PC-3 (cell line): Measurements from ENCODE around the gene SPACA4. TPM values are rescaled to one million over a fixed set of nuclear protein-coding genes. Genes with fewer than 3 reads are reported as not detected.

Experiments used
- ATAC-seq: fragments of 200-7000 bp; cut with Tn5 transposase; 2 replicates; pipeline ENCODE4 v1.9.1; 2020; ENCODE audit warnings: mild to moderate bottlenecking, moderate library complexity
- BruUV-seq: library from RNA; stranded (reverse); fragments of 400-500 nt; replicated peaks from 2 replicates; lab custom pipeline; 2021; lab: Mats Ljungman, UMichigan
- CTCF ChIA-PET: fragments of 300-600 bp; sonication (Branson Sonifier 250); formaldehyde crosslinking; loops from one replicate; lab custom pipeline; 2022; ENCODE audit warnings: antibody characterized with exemption; lab: Charles Lee
- POLR2A ChIA-PET: fragments of 300-600 bp; sonication (Branson Sonifier 250); formaldehyde crosslinking; loops from one replicate; lab custom pipeline; 2022; ENCODE audit warnings: antibody characterized with exemption; ENCODE audit not compliant: unreplicated experiment; lab: Charles Lee
- DNase-seq: peaks from one replicate; pipeline ENCODE4 v3.0.0-alpha.2; 2015
- H2AFZ ChIP-seq: fragments of 300-600 bp; sonication (generic); 2 replicates; pipeline ENCODE4 v1.6.0; 2016; ENCODE audit warnings: antibody characterized with exemption, low read length
- H3F3A ChIP-seq: fragments of 300-600 bp; sonication (generic); one replicate; pipeline ENCODE4 v1.6.0; 2017; ENCODE audit warnings: antibody characterized with exemption, low read length, control low read depth, mild to moderate bottlenecking; ENCODE audit not compliant: unreplicated experiment
- H3K27ac ChIP-seq: fragments of 300-600 bp; sonication (generic); 2 replicates; pipeline ENCODE4 v1.5.1; 2016; ENCODE audit warnings: mild to moderate bottlenecking, low read length
- H3K27me3 ChIP-seq: fragments of 300-600 bp; sonication (generic); 2 replicates; pipeline ENCODE4 v1.6.1; 2016; ENCODE audit warnings: low read length, mixed read lengths
- H3K36me3 ChIP-seq: fragments of 300-600 bp; sonication (generic); 2 replicates; pipeline ENCODE4 v1.6.1; 2016; ENCODE audit warnings: low read depth, mixed run types, low read length, mixed read lengths
- H3K4me1 ChIP-seq: fragments of 300-600 bp; sonication (generic); 2 replicates; pipeline ENCODE4 v1.5.1; 2016; ENCODE audit warnings: low read length; ENCODE audit not compliant: insufficient read depth
- H3K4me2 ChIP-seq: fragments of 300-600 bp; sonication (generic); 2 replicates; pipeline ENCODE4 v1.6.0; 2016; ENCODE audit warnings: low read length
- H3K4me3 ChIP-seq: fragments of 300-600 bp; sonication (generic); 2 replicates; pipeline ENCODE4 v1.5.1; 2016; ENCODE audit warnings: mild to moderate bottlenecking, low read length, mixed read lengths
- H3K79me2 ChIP-seq: fragments of 300-600 bp; sonication (generic); 2 replicates; pipeline ENCODE4 v1.6.1; 2017; ENCODE audit warnings: low read length, mixed read lengths
- H3K9ac ChIP-seq: fragments of 300-600 bp; sonication (generic); 2 replicates; pipeline ENCODE4 v1.6.0; 2016; ENCODE audit warnings: mild to moderate bottlenecking, low read length
- H3K9me2 ChIP-seq: fragments of 300-600 bp; sonication (generic); replicated peaks from 2 replicates; pipeline ENCODE4 v1.6.1; 2016; ENCODE audit warnings: mixed run types, low read length, mixed read lengths
- H3K9me3 ChIP-seq: fragments of 300-600 bp; sonication (generic); 2 replicates; pipeline ENCODE4 v1.6.1; 2016; ENCODE audit warnings: low read length, mixed read lengths
- H4K20me1 ChIP-seq: fragments of 300-600 bp; sonication (generic); 2 replicates; pipeline ENCODE4 v1.6.1; 2016; ENCODE audit warnings: low read length, mixed read lengths
- EZH2 ChIP-seq: fragments of 300-600 bp; sonication (generic); IDR thresholded peaks from one replicate; pipeline ENCODE4 v1.6.1; 2017; ENCODE audit warnings: antibody characterized with exemption, mild to moderate bottlenecking, low read length; ENCODE audit not compliant: unreplicated experiment
- EZH2phosphoT487 ChIP-seq: fragments of 300-600 bp; sonication (generic); IDR thresholded peaks from 2 replicates; pipeline ENCODE4 v1.6.1; 2018; ENCODE audit warnings: mild to moderate bottlenecking, antibody characterized with exemption, low read length, borderline replicate concordance
- intact Hi-C: fragments of 100-400 bp; cut with micrococcal nuclease; formaldehyde crosslinking; loops from 2 replicates; pipeline ENCODE4 v1.9.0; 2023
- total RNA-seq: library from RNA; depleted of rRNA; stranded (reverse); fragments of >200 nt; gene quantifications from 2 replicates; pipeline ENCODE4 v1.2.3, GENCODE V29; 2014
- TF ChIP-seq, protein P1 (sequence below): fragments of 300-600 bp; sonication (generic); conservative IDR thresholded peaks from 2 replicates; pipeline ENCODE4 v1.5.1; 2017; ENCODE audit warnings: antibody characterized with exemption, low read depth, mild to moderate bottlenecking, low read length

The SPACA4 gene
- total RNA-seq, 1 experiment from 2014 or later = not detected

DNA sequence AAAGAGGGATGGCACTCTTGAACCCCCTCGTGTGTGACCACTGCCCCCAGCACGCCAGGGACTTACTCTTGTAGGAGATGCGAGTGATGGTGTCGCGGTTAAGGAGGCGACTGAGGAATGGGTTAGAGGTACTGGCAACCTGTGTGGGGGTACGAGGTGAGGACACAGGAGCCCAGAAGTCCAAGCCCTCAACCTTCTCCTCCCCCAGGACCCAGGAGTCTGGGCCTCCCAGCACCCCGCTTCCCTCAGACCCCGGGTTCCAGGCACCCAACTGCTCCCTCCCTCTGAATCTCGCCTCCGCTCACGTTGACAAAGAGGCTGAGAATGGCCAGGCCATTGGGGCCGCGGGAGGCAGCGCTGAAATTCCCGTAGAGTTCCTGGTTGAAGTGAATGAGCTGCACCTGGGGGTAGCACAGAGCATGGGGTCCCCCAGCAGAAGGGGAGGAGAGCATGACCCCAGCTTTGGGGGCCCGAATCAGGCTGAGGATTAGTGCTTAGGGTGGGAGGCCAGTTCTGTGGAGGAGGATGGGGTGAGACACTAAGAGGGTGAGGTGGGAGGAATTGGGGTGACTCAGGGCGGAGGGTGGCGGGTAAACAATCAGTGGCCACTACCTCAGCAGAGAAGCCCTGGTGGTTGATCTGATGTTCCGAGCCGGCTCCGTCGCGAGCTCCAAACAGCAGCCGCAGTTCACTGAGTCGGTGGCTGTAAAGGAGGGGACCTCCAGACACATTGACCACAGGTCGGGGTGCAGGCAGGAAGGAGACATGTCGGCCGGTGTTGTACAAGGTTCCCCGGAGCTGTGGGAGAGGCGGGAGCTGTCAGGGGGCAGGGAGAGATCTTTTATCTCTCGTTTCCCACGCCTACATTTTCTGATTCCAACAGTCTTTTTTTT, 33.2 kb downstream of the SPACA4 start:
- Histone ChIP-seq H3K9ac (no peak overlapping the region), H3K4me3 (no peak overlapping the region), H3K27me3 (no peaks in the 10 kb centered on the region), H3K9me3 (no peaks in the 10 kb centered on the region), H3K27ac (no peak overlapping the region), H3K79me2 (no peaks in the 10 kb centered on the region), H2AFZ (no peak overlapping the region), H3F3A (peaks cover 3% of the 10 kb centered on the region), H3K9me2 (no peaks in the 10 kb centered on the region), H3K4me1 (peaks cover 16% of the 10 kb centered on the region), H3K4me2 (no peak overlapping the region), H3K36me3 (no peaks in the 10 kb centered on the region), H4K20me1 (no peaks in the 10 kb centered on the region)
- ATAC-seq (no peak), DNase-seq (no peak)
- ChIA-PET CTCF (no interaction called here), POLR2A (no interaction called here)
- BruUV-seq = no TSS peak
- TF ChIP-seq EZH2phosphoT487 = no peak
- no peak for TF ChIP-seq EZH2
- TF ChIP-seq, protein P1, sequence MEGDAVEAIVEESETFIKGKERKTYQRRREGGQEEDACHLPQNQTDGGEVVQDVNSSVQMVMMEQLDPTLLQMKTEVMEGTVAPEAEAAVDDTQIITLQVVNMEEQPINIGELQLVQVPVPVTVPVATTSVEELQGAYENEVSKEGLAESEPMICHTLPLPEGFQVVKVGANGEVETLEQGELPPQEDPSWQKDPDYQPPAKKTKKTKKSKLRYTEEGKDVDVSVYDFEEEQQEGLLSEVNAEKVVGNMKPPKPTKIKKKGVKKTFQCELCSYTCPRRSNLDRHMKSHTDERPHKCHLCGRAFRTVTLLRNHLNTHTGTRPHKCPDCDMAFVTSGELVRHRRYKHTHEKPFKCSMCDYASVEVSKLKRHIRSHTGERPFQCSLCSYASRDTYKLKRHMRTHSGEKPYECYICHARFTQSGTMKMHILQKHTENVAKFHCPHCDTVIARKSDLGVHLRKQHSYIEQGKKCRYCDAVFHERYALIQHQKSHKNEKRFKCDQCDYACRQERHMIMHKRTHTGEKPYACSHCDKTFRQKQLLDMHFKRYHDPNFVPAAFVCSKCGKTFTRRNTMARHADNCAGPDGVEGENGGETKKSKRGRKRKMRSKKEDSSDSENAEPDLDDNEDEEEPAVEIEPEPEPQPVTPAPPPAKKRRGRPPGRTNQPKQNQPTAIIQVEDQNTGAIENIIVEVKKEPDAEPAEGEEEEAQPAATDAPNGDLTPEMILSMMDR = no peak
- intact Hi-C loops = no loop called here

DNA sequence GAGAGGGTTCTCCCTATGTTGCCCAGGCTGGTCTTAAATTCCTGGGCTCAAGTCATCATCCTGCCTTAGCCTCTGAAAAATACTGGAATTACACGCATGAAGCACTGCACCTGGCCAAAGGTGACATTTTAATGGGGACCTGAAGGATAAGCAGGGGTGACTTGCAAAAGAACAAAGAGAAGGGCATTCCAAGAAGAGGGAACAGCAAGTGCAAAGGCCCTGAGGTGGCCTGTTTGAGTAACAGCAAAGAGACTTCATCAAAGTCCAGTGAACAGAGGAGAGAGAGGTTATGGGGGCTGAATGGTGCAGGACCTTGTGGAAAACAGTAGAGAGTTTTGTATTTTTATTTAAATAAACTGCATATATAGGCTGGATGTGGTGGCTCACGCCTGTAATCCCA, 35.3 kb downstream of the SPACA4 start:
- TF ChIP-seq, protein P1 = no peak
- TF ChIP-seq EZH2phosphoT487 = no peak
- no peak for TF ChIP-seq EZH2
- DNase-seq (no peak), ATAC-seq (no peak)
- Histone ChIP-seq H3K27ac (no peak overlapping the region), H3K36me3 (no peaks in the 10 kb centered on the region), H4K20me1 (no peaks in the 10 kb centered on the region), H3K27me3 (no peaks in the 10 kb centered on the region), H3K4me2 (no peak overlapping the region), H3K4me3 (no peak overlapping the region), H3K4me1 (peaks cover 10% of the 10 kb centered on the region; the same call in 1 of the 2 replicates), H3K9me2 (no peaks in the 10 kb centered on the region), H3F3A (no peaks in the 10 kb centered on the region), H3K9me3 (no peaks in the 10 kb centered on the region), H2AFZ (no peak overlapping the region), H3K9ac (no peak overlapping the region), H3K79me2 (no peaks in the 10 kb centered on the region)
- ChIA-PET POLR2A (no interaction called here), CTCF (no interaction called here)
- intact Hi-C loops = no loop called here
- BruUV-seq = no TSS peak

DNA sequence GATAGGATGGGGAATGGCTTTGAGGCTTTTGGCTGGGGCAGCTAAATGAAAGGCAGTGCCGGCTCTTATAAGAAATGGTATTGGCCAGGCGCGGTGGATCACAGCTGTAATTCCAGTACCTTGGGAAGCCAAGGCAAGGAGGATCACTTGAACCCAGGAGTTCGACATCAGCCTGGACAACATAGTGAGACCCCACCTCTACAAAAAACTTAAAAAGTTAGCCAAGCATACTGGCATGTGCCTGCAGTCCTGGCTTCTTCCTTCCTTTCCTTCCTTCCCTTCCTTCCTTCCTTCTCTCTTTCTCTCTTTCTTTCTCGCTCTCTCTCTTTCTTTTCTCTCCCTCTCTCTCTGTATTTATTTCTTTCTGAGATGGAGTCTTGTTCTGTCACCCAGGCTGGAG, 36.3 kb downstream of the SPACA4 start:
- H3K27me3 ChIP-seq = no peaks in the 10 kb centered on the region
- ChIA-PET POLR2A (no interaction called here), CTCF (no interaction called here)
- H3K27ac ChIP-seq = no peak overlapping the region
- no peak for ATAC-seq
- no peak overlapping the region for H3K9ac ChIP-seq
- no peaks in the 10 kb centered on the region for H3K9me2 ChIP-seq
- no peaks in the 10 kb centered on the region for H3K79me2 ChIP-seq
- no peak for DNase-seq
- H3K4me1 ChIP-seq = peaks cover 8% of the 10 kb centered on the region; the same call in 1 of the 2 replicates
- H3K36me3 ChIP-seq = no peaks in the 10 kb centered on the region
- no peak overlapping the region for H3K4me2 ChIP-seq
- BruUV-seq = no TSS peak
- no peaks in the 10 kb centered on the region for H4K20me1 ChIP-seq
- H3F3A ChIP-seq = no peaks in the 10 kb centered on the region
- H3K9me3 ChIP-seq = no peaks in the 10 kb centered on the region
- no peak overlapping the region for H3K4me3 ChIP-seq
- TF ChIP-seq EZH2phosphoT487 = no peak
- H2AFZ ChIP-seq = no peak overlapping the region
- intact Hi-C loops = no loop called here
